ENCODE measurements around the gene PAIP2.
"Not testable (repeated sequence)": the region's sequence is repeated elsewhere in the genome, so short reads cannot be mapped to it uniquely, and the experiment has no call there.

PAIP2 gene

GRCh38 chr5:139391570-139392323 is 50.1 kb downstream of the PAIP2 start:
- no peak for DNase-seq (ENCODE audit: low read depth, low spot score)

GRCh38 chr5:139392324-139392677 is 50.6 kb downstream of the PAIP2 start:
- DNase-seq (ENCODE audit: low read depth, low spot score) = no peak

DNA sequence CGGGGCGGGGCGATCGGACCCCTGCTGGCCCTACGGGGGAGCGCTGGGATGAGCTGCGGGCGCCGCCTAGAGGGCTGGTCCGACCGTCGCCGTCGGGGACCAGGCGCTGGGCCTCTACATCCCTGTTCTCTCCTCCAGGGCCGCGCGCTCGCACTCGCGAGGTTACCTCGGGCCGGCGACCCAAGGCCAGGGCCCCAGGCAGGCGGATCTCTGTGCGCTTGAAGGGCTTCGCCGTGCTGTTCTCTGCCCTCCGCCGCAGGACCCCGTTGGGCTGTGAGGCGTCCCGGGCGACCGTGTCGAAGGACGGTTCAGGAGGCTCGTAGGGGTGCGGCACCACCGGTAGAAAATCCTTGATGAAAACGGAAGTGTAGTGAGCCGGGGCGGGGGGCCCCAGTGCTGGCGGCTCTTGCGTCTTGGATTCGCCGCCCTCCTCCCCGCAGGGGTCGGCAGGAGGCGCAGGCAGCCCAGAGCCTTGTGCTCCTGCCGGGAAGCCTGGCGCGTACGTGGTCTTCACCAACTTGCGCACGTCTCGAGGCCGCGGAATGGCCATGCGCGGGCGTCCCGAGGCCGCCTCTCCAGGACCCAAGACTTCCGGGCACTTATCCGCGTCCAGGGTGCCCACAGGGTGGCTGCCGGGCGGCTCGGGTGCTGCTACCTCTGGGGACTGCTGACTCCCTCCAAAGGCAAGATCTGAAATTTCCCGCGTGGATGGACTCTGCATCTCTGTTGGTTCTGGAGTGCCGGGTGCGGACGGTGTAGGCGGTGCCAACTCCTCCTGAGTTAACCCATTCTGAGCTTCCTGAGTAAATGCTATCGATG is 51.2 kb downstream of the PAIP2 start:
- no peak for DNase-seq (ENCODE audit: low read depth, low spot score)

DNA sequence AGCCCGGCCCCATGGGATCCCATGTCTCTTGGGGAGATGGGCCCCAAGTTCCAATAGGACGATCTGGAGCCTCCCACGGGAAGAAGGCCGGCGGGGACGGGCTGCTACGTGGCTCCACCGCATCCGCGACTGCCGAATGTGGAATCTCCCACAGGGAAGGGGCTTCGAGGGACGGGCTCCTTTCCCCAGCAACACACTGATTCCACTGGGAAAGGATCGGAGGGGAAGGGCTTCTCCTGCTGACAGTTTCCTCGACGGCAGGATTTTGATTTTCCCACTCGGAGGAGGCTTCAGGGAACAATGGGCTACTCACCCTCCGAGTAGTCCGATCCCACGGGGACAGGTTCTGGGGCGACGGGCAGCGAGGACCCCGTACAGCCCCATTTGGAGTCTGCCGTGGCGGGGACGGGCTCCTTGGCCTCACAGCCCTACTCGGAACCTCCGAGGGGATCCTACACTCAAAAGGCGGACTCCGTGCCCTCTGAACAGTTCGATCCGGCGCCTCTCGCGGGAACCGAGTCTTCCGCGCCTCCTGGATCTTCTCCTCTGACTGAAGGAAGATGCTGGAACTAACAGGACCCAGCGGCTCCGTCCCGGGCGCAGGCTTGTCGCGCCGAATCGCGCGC is 52.0 kb downstream of the PAIP2 start:
- DNase-seq (ENCODE audit: low read depth, low spot score) = no peak

DNA sequence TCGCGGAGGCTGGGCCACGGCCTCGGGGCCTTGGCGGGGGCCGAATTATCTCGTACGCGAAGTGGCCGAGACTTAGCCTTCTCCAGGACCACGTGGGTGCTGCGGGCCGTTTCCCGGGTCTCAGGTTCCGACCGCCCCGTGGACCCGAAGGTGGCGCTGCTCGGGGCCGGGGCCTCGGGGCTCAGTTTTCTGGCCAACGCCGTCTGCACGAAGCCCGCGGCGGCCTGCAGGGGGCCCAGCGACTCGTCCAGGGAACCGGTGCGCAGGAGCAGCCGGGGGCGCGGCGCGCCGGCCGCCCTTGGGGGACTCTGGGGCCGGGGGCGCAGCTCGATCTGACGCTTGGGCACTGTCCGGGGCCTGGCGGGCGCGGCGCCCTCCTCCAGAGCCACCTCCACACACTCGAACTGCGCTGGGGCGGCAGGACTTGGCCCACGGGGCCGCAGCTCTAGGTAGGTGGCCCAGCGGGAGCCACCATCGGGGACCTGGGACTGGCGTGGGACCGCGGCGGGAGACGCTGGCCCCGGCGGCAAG is 52.5 kb downstream of the PAIP2 start:
- DNase-seq (ENCODE audit: low read depth, low spot score) = no peak

GRCh38 chr5:139394654-139395566 is 53.3 kb downstream of the PAIP2 start, which contains the start of gene PROB1:
PROB1 (minus strand) TSS chr5:139395104; CDS start chr5:139395081, 23 bp downstream.
- no peak for DNase-seq (ENCODE audit: low read depth, low spot score)

GRCh38 chr5:139395844-139396640 is 54.4 kb downstream of the PAIP2 start:
- no peak for DNase-seq (ENCODE audit: low read depth, low spot score)

DNA sequence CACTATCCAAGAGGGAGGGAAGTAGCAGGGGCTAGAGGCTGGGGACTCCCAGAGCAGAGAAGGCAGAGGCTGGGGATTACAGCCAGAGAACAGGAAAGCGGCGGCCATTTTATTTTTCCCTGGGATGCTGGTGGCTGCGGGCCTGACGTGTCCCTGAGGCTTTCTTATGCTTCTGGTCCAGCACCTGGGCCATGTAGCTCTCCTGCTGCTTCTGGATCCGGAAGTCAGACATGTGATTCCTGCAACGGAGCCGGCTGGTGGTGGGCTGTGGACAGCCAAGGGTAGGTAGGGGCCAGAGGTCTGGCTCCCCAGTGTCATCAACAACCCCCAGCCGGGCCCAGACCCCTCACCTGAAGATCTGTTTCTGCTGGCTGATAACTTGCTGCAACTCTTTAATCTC is 55.0 kb downstream of the PAIP2 start:
- no peak for DNase-seq (ENCODE audit: low read depth, low spot score)

DNA sequence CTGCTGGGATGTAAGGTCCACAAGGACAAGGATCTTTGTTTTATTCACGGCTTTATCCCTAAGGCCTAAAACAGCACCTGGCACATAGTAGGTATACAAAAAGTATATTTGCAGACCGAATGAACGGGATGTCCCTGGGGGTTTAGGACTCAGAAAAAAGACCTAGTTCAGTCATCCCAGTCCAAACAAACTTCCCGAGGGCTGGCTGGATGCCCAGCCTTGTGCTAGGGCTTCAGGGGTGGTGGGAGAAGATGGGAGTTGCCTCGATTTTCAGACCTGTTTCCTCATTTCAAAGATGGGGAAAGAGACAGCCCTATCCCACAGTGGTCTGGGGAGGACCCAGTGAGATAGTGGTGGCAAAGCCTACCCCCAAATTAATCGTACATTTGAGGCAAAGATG is 56.3 kb downstream of the PAIP2 start:
- no peak for DNase-seq (ENCODE audit: low read depth, low spot score)

GRCh38 chr5:139399501-139400121 is 58.0 kb downstream of the PAIP2 start:
- DNase-seq (ENCODE audit: low read depth, low spot score) = no peak

GRCh38 chr5:139401546-139401945 is 59.9 kb downstream of the PAIP2 start:
- no peak for DNase-seq (ENCODE audit: low read depth, low spot score)

DNA sequence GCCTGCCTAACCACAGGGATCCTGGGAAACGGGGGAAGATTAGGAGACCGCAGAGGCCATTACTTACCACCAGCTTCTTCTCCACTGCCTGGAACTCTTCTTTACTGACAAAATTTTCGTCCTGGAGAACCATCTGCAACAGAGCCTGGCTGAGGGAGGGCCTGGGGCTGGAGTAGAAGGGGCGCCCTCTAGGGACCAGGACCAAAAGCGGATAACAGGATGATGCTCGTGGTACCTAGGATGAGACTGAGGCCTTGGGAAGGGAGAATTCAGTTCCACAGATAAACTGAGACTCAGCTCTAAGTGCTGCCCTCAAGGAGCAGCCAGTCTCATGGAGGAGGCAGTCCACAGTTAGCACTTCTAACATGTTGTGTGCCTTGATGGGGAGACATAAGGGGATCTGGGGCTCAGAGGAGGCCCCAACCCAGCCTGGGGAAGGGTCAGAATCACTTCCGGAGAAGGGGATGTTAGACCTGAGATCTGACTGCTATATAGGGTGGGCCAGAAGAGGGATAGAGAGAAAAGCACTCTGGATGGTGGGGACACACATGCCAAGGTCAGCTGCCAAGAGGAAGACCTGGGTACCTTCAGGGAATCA is 61.0 kb downstream of the PAIP2 start:
- DNase-seq (ENCODE audit: low read depth, low spot score) = no peak

GRCh38 chr5:139403418-139403786 is 61.7 kb downstream of the PAIP2 start:
- no peak for DNase-seq (ENCODE audit: low read depth, low spot score)

GRCh38 chr5:139403787-139404483 is 62.3 kb downstream of the PAIP2 start, which contains the start of gene SPATA24:
SPATA24 (minus strand) TSS chr5:139404089; CDS start chr5:139404060, 29 bp downstream.
- DNase-seq (ENCODE audit: low read depth, low spot score) = peak; percentile 95

DNA sequence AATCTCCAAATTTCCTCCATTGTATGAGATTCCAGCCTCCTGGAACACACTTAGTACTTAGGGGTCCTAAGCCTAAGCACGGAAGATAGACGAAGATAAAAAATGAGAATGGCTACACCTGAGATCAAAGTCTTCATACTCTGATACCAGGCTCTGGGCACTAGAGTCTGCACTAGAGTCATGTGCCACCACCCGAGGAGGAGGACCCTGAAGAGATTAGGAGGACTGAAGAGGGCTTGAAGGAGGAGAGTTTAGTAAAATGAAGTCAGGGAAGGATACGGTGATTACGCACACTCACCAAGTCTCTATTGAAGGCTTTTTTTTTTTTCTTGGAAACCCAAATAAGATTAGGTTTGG is 62.8 kb downstream of the PAIP2 start:
- DNase-seq (ENCODE audit: low read depth, low spot score) = no peak

DNA sequence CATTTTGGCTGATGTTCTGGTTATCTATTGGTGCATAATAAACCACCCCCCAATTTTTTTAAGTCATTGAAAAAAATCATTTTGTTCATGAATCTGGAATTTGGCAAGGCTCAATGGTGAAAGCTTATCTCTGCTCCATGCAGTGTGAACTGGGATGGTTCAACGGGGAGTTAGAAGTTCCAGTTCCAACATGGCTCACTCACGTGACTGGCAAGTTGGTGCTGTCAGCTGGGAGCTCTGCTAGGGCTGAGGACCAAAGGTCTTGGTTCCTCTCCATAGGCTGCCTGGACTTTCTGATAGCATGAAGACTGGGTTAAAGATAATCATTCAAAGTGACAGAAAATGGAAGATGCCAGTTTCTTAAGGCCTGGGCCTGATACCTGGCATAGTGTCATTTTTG is 65.3 kb downstream of the PAIP2 start:
- no peak for DNase-seq (ENCODE audit: low read depth, low spot score)

DNA sequence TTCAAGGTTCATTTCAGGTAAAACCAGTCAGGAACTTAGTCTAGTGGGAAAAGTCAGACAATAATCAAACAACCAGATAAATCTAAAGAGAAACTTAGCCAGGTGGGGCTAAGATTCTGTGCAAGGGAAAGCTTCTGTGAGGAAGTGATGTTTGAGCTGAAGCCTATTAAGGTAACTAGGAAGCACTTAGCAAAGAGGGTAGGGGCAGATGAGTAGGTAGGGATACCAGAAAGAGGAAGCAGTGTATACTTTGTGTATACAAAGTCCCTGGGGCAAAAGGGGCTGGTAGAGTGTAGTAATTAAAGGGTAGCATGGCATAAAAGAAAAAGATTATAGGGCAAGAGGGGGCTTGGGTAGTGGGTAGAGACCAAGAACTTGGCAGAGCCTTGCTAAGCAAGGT is 65.9 kb downstream of the PAIP2 start:
- no peak for DNase-seq (ENCODE audit: low read depth, low spot score)

DNA sequence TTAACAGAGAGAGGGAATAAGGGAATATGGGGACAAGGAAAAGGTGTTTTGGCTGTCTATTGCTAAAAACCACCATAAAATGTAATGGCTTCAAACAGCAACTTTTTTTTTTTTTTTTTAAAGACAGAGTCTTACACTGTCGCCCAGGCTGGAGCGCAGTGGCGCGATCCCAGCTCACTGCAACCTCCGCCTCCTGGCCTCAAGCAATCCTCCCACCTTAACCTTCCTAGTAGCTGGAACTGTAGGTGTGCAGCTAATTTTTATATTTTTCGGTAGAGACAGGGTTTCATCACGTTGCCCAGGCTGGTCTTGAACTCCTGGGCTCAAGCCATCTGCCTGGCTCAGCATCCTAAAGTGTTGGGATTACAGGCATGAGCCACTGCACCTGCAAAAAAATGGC is 66.5 kb downstream of the PAIP2 start:
- no peak for DNase-seq (ENCODE audit: low read depth, low spot score)

- not testable (repeated sequence) for DNase-seq (ENCODE audit: low read depth, low spot score)
Observed at GRCh38 chr5:139409116-139409515, 67.5 kb downstream of the PAIP2 start.
